Suppressor macrophage treated with lipopolysaccharide for 1 hour (primary cell): ENCODE data around the gene DCP1B.

ENCODE experiments used
- DNase-seq, 3 donors: peaks; one replicate each; pipeline ENCODE4 v3.0.0-alpha.2; 2020 to 2022

The DCP1B gene

GRCh38 chr12:1918081-1918883 lies 86.0 kb downstream of the DCP1B start, which contains the start of gene CACNA2D4:
Gene CACNA2D4, minus strand, starts transcription at chr12:1918652. Its CDS starts 179 bp downstream, at chr12:1918473.
- peak; percentile 38 to 67 (median 39) for DNase-seq

- peak; percentile 78 to 83 (median 78) for DNase-seq
These were observed 86.8 kb downstream of the DCP1B start for GRCh38 chr12:1917172-1918070.

- no peak for DNase-seq
These were observed 87.7 kb downstream of the DCP1B start for GRCh38 chr12:1916371-1917171.

- DNase-seq, result no peak
These were observed 88.9 kb downstream of the DCP1B start for GRCh38 chr12:1915082-1915968.

- DNase-seq, result no peak
These were observed 89.9 kb downstream of the DCP1B start for GRCh38 chr12:1914114-1914911.

GRCh38 chr12:1913377-1914113 lies 90.7 kb downstream of the DCP1B start:
- no peak for DNase-seq

- peak in 1 of 3 donors; percentile 45 for DNase-seq
These were observed 91.5 kb downstream of the DCP1B start for GRCh38 chr12:1912580-1913376.

- no peak for DNase-seq
These were observed 92.4 kb downstream of the DCP1B start for GRCh38 chr12:1911598-1912575.

- DNase-seq, result no peak
These were observed 93.8 kb downstream of the DCP1B start for GRCh38 chr12:1910468-1910867.

- DNase-seq, result no peak
These were observed 95.5 kb downstream of the DCP1B start for GRCh38 chr12:1908758-1909157.

GRCh38 chr12:1907652-1908611 lies 96.3 kb downstream of the DCP1B start:
- DNase-seq, result no peak

- no peak for DNase-seq
These were observed 97.7 kb downstream of the DCP1B start for GRCh38 chr12:1906579-1906978.

GRCh38 chr12:1904875-1905274 lies 99.4 kb downstream of the DCP1B start:
- DNase-seq, result no peak

GRCh38 chr12:1896964-1897363 lies 107.3 kb downstream of the DCP1B start:
- DNase-seq, result no peak
